Peyer's patch (tissue), 4 donors: ENCODE results near the gene PDPN.

Source experiments
- POLR2A ChIP-seq, 2 donors: fragments of 450-650 bp; IDR thresholded peaks; one replicate each; pipeline ENCODE4 v1.5.1; 2017; ENCODE audit warnings: antibody characterized with exemption in 2 of 2, mild to moderate bottlenecking in 2 of 2, moderate library complexity in 2 of 2
- TF ChIP-seq, protein P1 (sequence below), 6 experiments: fragments of 450-650 bp in 4 of 6; fragments of 200-600 bp in 2 of 6; sonication (generic) in 1 of 6; IDR thresholded peaks; one replicate each; pipeline ENCODE4 v1.5.1; 2017 to 2019; ENCODE audit warnings: antibody characterized with exemption in 6 of 6, mild to moderate bottlenecking in 3 of 6, moderate library complexity in 1 of 6

DNA sequence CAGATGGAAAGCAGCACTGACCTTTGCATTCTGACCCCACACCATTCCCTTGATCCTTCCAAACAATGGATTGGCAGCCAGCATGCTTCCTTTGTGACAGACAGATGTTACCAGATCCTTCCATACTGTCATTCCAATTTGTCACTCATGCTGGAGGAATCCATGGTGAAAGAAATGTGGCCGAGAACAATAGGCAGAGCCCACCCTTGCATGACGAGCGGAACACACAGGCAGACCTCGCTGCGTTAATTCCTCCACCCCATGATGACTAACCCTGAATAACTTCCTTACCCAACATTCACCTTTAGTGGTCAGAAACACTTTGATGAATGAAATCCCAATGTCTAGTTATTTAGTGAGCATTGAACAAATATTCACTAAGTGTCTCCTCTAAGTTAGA lies 45.1 kb downstream of the PDPN start:
- TF ChIP-seq, protein P1, sequence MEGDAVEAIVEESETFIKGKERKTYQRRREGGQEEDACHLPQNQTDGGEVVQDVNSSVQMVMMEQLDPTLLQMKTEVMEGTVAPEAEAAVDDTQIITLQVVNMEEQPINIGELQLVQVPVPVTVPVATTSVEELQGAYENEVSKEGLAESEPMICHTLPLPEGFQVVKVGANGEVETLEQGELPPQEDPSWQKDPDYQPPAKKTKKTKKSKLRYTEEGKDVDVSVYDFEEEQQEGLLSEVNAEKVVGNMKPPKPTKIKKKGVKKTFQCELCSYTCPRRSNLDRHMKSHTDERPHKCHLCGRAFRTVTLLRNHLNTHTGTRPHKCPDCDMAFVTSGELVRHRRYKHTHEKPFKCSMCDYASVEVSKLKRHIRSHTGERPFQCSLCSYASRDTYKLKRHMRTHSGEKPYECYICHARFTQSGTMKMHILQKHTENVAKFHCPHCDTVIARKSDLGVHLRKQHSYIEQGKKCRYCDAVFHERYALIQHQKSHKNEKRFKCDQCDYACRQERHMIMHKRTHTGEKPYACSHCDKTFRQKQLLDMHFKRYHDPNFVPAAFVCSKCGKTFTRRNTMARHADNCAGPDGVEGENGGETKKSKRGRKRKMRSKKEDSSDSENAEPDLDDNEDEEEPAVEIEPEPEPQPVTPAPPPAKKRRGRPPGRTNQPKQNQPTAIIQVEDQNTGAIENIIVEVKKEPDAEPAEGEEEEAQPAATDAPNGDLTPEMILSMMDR (IDR thresholded peaks at IDR 0.05): no peak
- TF ChIP-seq POLR2A (IDR thresholded peaks at IDR 0.05): no peak
